Gastroesophageal sphincter (tissue), 4 donors: ENCODE data around the gene ARID3A. TPM values are rescaled to one million over a fixed set of nuclear protein-coding genes. Genes with fewer than 3 reads are reported as not detected.
"Not testable (repeated sequence)": the region's sequence is repeated elsewhere in the genome, so short reads cannot be mapped to it uniquely, and the experiment has no call there.

Experiments used
- ATAC-seq: fragments of 150-250 bp; one replicate; pipeline ENCODE4 v1.9.1; 2016; ENCODE audit warnings: mild to moderate bottlenecking, moderate library complexity
- H3K27ac ChIP-seq, 4 donors: fragments of 200-600 bp; sonication (generic) in 3 of 4; 1 replicate in 3 of 4; 2 replicates in 1 of 4; pipeline ENCODE4 v1.5.1; 2016 to 2019
- H3K27me3 ChIP-seq: fragments of 200-600 bp; sonication (generic); one replicate; pipeline ENCODE4 v1.5.1; 2019
- H3K36me3 ChIP-seq, 2 donors: fragments of 200-600 bp; sonication (generic); one replicate each; pipeline ENCODE4 v1.5.1; 2019; ENCODE audit warnings: control low read depth in 1 of 2
- H3K4me1 ChIP-seq, 3 donors: fragments of 200-600 bp; sonication (generic); 1 replicate in 2 of 3; 2 replicates in 1 of 3; pipeline ENCODE4 v1.5.1; 2016 to 2019; ENCODE audit warnings: control low read depth in 2 of 3
- H3K4me3 ChIP-seq, 2 donors: fragments of 200-600 bp; sonication (generic); one replicate each; pipeline ENCODE4 v1.5.1; 2019; ENCODE audit warnings: mild to moderate bottlenecking in 1 of 2, moderate library complexity in 1 of 2
- H3K9me3 ChIP-seq, 3 donors: fragments of 200-600 bp; sonication (generic); one replicate each; pipeline ENCODE4 v1.5.1; 2017 to 2019; ENCODE audit warnings: control low read depth in 2 of 3
- CTCF ChIP-seq, 4 experiments: fragments of 200-600 bp in 2 of 4; fragments of 450-650 bp in 2 of 4; sonication (generic) in 1 of 4; IDR thresholded peaks; one replicate each; pipeline ENCODE4 v1.5.1; 2017 to 2019; ENCODE audit warnings: antibody characterized with exemption in 4 of 4, mild to moderate bottlenecking in 2 of 4, moderate library complexity in 2 of 4
- EP300 ChIP-seq: sonication (generic); formaldehyde crosslinking; IDR thresholded peaks from one replicate; pipeline ENCODE4 v1.6.1; 2017; ENCODE audit warnings: antibody characterized with exemption, mild to moderate bottlenecking
- POLR2A ChIP-seq, 2 donors: fragments of 450-650 bp; IDR thresholded peaks; one replicate each; pipeline ENCODE4 v1.6.1; 2017; ENCODE audit warnings: antibody characterized with exemption in 2 of 2, mild to moderate bottlenecking in 2 of 2, moderate library complexity in 1 of 2
- POLR2AphosphoS5 ChIP-seq: sonication (generic); formaldehyde crosslinking; IDR thresholded peaks from one replicate; pipeline ENCODE4 v1.6.1; 2017; ENCODE audit warnings: antibody characterized with exemption
- WGBS, 2 donors: methylation state at CpG; one replicate each; pipeline ENCODE4 v1.1.5; 2018; ENCODE audit warnings: low coverage in 1 of 2; 5-methylcytosine and 5-hydroxymethylcytosine counted together
- total RNA-seq, 4 donors: library from RNA; depleted of rRNA; stranded (reverse); fragments of >200 nt; gene quantifications; one replicate each; pipeline ENCODE4 v1.1.0, GENCODE V29; 2016

Gene ARID3A
- 1 to 10 TPM; 3.6 to 6.2 (median 4.9) TPM for total RNA-seq

GRCh38 chr19:925526-926322 is at the start of gene ARID3A:
TSS of gene ARID3A (plus strand) at chr19:926035. CDS start at chr19:929529, 3,494 bp downstream.
- Histone ChIP-seq H3K9me3 (no peaks in the 10 kb centered on the region), H3K36me3 (peaks cover 0 to 15% of the 10 kb centered on the region in 2 donors), H3K27me3 (peaks cover 8% of the 10 kb centered on the region), H3K4me1 (peaks cover 0 to 59% (median 11%) of the 10 kb centered on the region in 3 donors), H3K27ac (peak within 1 kb of the TSS; percentile 68 to 89 (median 84)), H3K4me3 (peak within 1 kb of the TSS; percentile 79 to 93)
- 0% methylated on average over 2 to 3 of the region's 97 CpGs for WGBS, 2 donors
- peak; percentile 82 for ATAC-seq
- no peak for TF ChIP-seq POLR2AphosphoS5
- TF ChIP-seq POLR2A (IDR thresholded peaks at IDR 0.05) = peak in 1 of 2 donors; percentile 45
- no peak for TF ChIP-seq CTCF (IDR thresholded peaks at IDR 0.05)

- Histone ChIP-seq H3K27me3 (no peaks in the 10 kb centered on the region), H3K4me1 (peaks cover 0 to 13% (median 4%) of the 10 kb centered on the region in 3 donors), H3K36me3 (peaks cover 0 to 88% of the 10 kb centered on the region in 2 donors), H3K9me3 (no peaks in the 10 kb centered on the region), H3K4me3 (no peak overlapping the region), H3K27ac (no peak overlapping the region)
- 52 to 75% methylated on average over 8 to 16 of the region's 18 CpGs for WGBS, 2 donors
- TF ChIP-seq POLR2AphosphoS5 (no peak), CTCF (IDR thresholded peaks at IDR 0.05) (no peak), POLR2A (IDR thresholded peaks at IDR 0.05) (no peak), EP300 (no peak)
- no peak for ATAC-seq
Measured at GRCh38 chr19:876089-876488, 49.7 kb upstream of the ARID3A start.

GRCh38 chr19:876780-877314 is 49.0 kb upstream of the ARID3A start:
- H3K4me1 ChIP-seq = peaks cover 0 to 9% (median 4%) of the 10 kb centered on the region in 3 donors
- TF ChIP-seq EP300 (no peak), CTCF (IDR thresholded peaks at IDR 0.05) (no peak), POLR2A (IDR thresholded peaks at IDR 0.05) (no peak), POLR2AphosphoS5 (no peak)
- H3K27me3 ChIP-seq = no peaks in the 10 kb centered on the region
- no peaks in the 10 kb centered on the region for H3K9me3 ChIP-seq
- H3K27ac ChIP-seq = no peak overlapping the region
- H3K4me3 ChIP-seq = no peak overlapping the region
- peaks cover 0 to 92% of the 10 kb centered on the region in 2 donors for H3K36me3 ChIP-seq
- WGBS, 2 donors = no CpG with 5 or more reads among the region's 29 CpGs
- ATAC-seq = no peak

- not testable (repeated sequence) for ATAC-seq, H3K4me3 ChIP-seq, H3K27me3 ChIP-seq, H3K9me3 ChIP-seq, H3K4me1 ChIP-seq, H3K27ac ChIP-seq
- no CpG with 5 or more reads among the region's 23 CpGs for WGBS, 2 donors
- peaks cover 0 to 96% of the 10 kb centered on the region in 2 donors for H3K36me3 ChIP-seq
Measured at GRCh38 chr19:877992-878660, 47.7 kb upstream of the ARID3A start.

GRCh38 chr19:878751-879561 is 46.9 kb upstream of the ARID3A start:
- not testable (repeated sequence) for H3K27ac ChIP-seq, ATAC-seq, H3K4me3 ChIP-seq, H3K4me1 ChIP-seq, H3K9me3 ChIP-seq, H3K27me3 ChIP-seq
- peaks cover 0 to 96% of the 10 kb centered on the region in 2 donors for H3K36me3 ChIP-seq
- WGBS, 2 donors = 79 to 86% methylated on average over 2 to 6 of the region's 24 CpGs
